ENCODE data around the gene CAMK1G. TPM values are rescaled to one million over a fixed set of nuclear protein-coding genes. Genes with fewer than 3 reads are reported as not detected.

The CAMK1G gene
- polyA plus RNA-seq, 1 experiment, result 2.1 TPM

- no peak overlapping the region for H3K4me3 ChIP-seq (ENCODE audit: low read depth, low read length)
- H3K9me3 ChIP-seq (ENCODE audit: control insufficient read depth, insufficient read depth, low read length), result no peaks in the 10 kb centered on the region; the same call in 1 of the 2 replicates
- TF ChIP-seq, protein P1, sequence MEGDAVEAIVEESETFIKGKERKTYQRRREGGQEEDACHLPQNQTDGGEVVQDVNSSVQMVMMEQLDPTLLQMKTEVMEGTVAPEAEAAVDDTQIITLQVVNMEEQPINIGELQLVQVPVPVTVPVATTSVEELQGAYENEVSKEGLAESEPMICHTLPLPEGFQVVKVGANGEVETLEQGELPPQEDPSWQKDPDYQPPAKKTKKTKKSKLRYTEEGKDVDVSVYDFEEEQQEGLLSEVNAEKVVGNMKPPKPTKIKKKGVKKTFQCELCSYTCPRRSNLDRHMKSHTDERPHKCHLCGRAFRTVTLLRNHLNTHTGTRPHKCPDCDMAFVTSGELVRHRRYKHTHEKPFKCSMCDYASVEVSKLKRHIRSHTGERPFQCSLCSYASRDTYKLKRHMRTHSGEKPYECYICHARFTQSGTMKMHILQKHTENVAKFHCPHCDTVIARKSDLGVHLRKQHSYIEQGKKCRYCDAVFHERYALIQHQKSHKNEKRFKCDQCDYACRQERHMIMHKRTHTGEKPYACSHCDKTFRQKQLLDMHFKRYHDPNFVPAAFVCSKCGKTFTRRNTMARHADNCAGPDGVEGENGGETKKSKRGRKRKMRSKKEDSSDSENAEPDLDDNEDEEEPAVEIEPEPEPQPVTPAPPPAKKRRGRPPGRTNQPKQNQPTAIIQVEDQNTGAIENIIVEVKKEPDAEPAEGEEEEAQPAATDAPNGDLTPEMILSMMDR (IDR thresholded peaks at IDR 0.05; ENCODE audit: low read depth, low read length), result no peak
- H3K27me3 ChIP-seq (ENCODE audit: control insufficient read depth, insufficient read depth, low read length), result no peaks in the 10 kb centered on the region
- no peak for DNase-seq (ENCODE audit: low read depth, low spot score)
- ChIA-PET CTCF (interaction anchor here (0.9 to 3.1 kb wide), 8 partner anchors 12 to 119 kb away, joined by 3 to 15 read pairs (median 4); no protein-coding TSS in a partner anchor), POLR2A (no interaction called here)
- no peak overlapping the region for H3K27ac ChIP-seq (ENCODE audit: low read depth, low read length)
Observed at GRCh38 chr1:209629621-209630382, 46.3 kb downstream of the CAMK1G start.

DNA sequence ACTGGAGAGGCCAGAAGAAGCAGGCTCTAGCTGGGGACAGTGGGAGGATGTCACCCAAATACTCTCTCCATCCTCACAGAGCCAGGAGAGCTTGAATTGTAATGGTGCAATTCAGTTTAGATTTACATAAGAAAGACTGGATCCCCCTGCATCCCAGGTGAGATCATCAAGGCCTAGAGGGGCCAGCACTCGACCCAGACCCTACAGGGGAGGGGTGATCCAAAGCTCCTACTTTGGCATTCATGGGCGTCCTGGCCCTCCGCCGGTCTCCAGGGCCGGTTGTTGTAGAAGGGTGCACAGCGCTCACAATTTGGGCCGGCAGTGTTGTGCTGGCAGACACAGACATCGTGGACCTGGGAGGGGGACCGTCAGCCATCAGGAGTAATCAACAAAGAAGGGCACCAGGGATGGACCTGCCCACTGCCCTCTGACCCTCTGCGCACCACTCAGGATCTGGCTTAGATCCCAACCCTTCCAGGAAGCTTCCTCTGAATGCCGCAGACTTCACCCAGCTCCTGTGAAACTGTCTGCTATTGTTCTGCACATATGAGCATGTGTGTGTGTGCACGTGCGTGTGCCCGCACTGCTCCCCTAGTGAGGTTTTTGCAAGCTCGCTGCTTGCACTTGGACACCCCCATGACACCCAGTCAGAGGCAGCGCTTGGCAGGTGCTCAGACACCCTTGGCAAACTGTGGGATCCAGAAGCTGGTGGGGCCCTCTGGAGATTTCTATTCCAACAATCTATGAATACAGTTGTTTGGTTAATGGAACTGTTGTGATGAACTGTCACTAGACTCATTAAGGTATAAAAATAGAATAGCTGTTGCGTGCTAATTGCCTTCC is 47.1 kb downstream of the CAMK1G start:
- TF ChIP-seq, protein P1 (IDR thresholded peaks at IDR 0.05; ENCODE audit: low read depth, low read length), result no peak
- ChIA-PET POLR2A (no interaction called here), CTCF (interaction anchor here (0.9 to 2.0 kb wide), 8 partner anchors 14 to 118 kb away, joined by 3 to 6 read pairs (median 4); no protein-coding TSS in a partner anchor)
- no peaks in the 10 kb centered on the region; the same call in 1 of the 2 replicates for H3K9me3 ChIP-seq (ENCODE audit: control insufficient read depth, insufficient read depth, low read length)
- no peak overlapping the region for H3K4me3 ChIP-seq (ENCODE audit: low read depth, low read length)
- no peak for DNase-seq (ENCODE audit: low read depth, low spot score)
- H3K27ac ChIP-seq (ENCODE audit: low read depth, low read length), result no peak overlapping the region
- H3K27me3 ChIP-seq (ENCODE audit: control insufficient read depth, insufficient read depth, low read length), result no peaks in the 10 kb centered on the region

DNA sequence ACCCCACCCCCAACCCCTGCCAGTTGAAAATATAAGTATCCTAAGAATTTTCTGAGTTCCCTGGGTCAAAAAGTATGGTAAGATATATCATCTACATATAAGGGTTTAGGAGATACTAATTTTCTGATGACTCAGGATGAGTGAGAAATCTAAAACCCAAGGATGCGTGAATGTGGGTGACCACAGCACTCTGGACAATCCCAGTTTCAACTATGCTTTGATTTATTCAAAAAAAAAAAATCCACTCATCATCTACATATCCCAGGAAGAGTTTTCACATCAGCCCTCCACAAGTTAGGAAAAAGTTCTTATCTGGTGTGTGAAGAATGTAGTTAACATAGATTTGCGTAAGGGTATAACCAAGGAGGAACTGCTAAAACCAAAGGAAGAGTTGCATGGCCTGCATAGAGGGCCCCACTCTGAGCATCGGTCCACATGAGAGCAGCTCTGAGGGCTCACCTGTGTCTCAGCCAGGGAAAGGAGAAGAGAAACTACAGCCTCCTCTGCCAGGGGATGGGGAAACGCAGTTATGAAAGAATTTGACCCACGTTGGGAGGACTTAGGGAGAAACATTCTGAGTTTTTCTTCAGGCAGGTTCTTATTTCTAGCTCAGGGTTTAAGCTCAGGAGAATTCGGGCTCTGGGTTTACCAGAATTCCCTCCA is 50.0 kb downstream of the CAMK1G start:
- Histone ChIP-seq H3K27me3 (ENCODE audit: control insufficient read depth, insufficient read depth, low read length) (no peaks in the 10 kb centered on the region), H3K4me3 (ENCODE audit: low read depth, low read length) (no peak overlapping the region), H3K27ac (ENCODE audit: low read depth, low read length) (no peak overlapping the region), H3K9me3 (ENCODE audit: control insufficient read depth, insufficient read depth, low read length) (no peaks in the 10 kb centered on the region; the same call in 1 of the 2 replicates)
- POLR2A ChIA-PET, result no interaction called here
- no peak for DNase-seq (ENCODE audit: low read depth, low spot score)
- TF ChIP-seq, protein P1 (IDR thresholded peaks at IDR 0.05; ENCODE audit: low read depth, low read length), result no peak
- CTCF ChIA-PET, result no interaction called here

GRCh38 chr1:209634005-209634737 is 50.7 kb downstream of the CAMK1G start:
- ChIA-PET POLR2A (no interaction called here), CTCF (interaction anchor here (0.5 kb wide), 1 partner anchor 356 kb away, joined by 3 read pairs; no protein-coding TSS in a partner anchor)

More at GRCh38 chr1:209634005-209634737, 50.7 kb downstream of the CAMK1G start:
- no peak overlapping the region for H3K4me3 ChIP-seq (ENCODE audit: low read depth, low read length)
- H3K27ac ChIP-seq (ENCODE audit: low read depth, low read length), result no peak overlapping the region
- TF ChIP-seq, protein P1 (IDR thresholded peaks at IDR 0.05; ENCODE audit: low read depth, low read length), result no peak
- H3K27me3 ChIP-seq (ENCODE audit: control insufficient read depth, insufficient read depth, low read length), result no peaks in the 10 kb centered on the region
- no peak for DNase-seq (ENCODE audit: low read depth, low spot score)
- H3K9me3 ChIP-seq (ENCODE audit: control insufficient read depth, insufficient read depth, low read length), result no peaks in the 10 kb centered on the region; the same call in 1 of the 2 replicates

Measured in AG04450 (cell line).